ENCODE data around the gene BTG1. TPM values are rescaled to one million over a fixed set of nuclear protein-coding genes. Genes with fewer than 3 reads are reported as not detected.
"Not testable (repeated sequence)": the region's sequence is repeated elsewhere in the genome, so short reads cannot be mapped to it uniquely, and the experiment has no call there.

Gene BTG1
- total RNA-seq, 1 experiment from 2014 or later = 23.1 TPM

DNA sequence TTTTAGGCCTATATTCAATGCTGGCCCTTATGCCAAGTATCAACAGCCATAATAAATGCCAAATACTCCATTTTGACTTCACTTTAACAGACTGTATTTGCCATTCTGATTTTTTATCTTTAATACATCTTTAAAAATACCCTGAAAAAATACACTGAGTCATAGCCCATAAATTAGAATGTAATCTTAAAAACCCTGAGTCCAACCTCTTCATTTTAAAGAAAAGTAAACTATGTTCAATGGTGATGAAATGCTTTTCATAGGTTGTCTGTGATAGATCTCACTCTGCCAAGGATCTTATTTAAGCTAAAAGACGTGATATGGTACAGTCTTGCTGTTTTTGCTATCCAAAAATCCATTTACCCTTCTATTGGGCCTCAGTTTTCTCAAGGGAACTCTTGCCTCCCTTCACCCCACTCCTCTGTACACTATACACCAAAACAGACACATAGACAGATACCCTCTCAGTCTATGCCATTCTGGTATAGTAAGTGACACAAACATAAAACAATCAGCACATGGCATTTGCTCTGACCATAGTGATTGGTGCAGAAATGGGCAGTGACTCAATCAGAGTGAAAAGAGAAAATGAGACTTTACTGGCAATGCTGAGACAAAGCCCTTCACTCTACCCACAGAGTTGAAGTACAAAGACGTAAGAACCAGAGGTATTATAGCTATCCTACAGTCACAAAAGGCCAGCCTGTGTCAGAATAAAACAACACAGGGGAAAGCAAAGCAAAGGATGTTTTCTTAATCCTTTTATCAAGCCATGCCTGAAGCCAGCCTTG is 49.1 kb downstream of the BTG1 start:
- Mint-ChIP-seq H3K36me3 (ENCODE audit: insufficient read depth, unreplicated experiment) (no peaks in the 10 kb centered on the region), H3K27me3 (ENCODE audit: insufficient read depth, unreplicated experiment) (no peaks in the 10 kb centered on the region), H3K27ac (ENCODE audit: unreplicated experiment) (no peak overlapping the region), H3K9me3 (ENCODE audit: unreplicated experiment) (no peaks in the 10 kb centered on the region), H3K4me3 (ENCODE audit: unreplicated experiment) (no peak overlapping the region), H3K4me1 (ENCODE audit: low read depth, unreplicated experiment) (peaks cover 5% of the 10 kb centered on the region)
- DNase-seq = no peak
- intact Hi-C loops (cut with micrococcal nuclease; ENCODE audit: unreplicated experiment) = no loop called here
- Histone ChIP-seq H3K27me3 (replicated peaks; ENCODE audit: control insufficient read depth, insufficient read depth, low read length) (no peaks in the 10 kb centered on the region), H3K9me3 (no peaks in the 10 kb centered on the region), H3K36me3 (ENCODE audit: control insufficient read depth, insufficient read depth, low read length) (no peaks in the 10 kb centered on the region), H3K4me3 (ENCODE audit: low read depth, low read length) (no peak overlapping the region), H3K4me1 (peaks cover 16% of the 10 kb centered on the region)
- CTCF ChIA-PET = no interaction called here
- no peak for TF ChIP-seq CTCF (IDR thresholded peaks at IDR 0.05; ENCODE audit: insufficient read depth in 1 of 2, low read depth in 1 of 2, low read length in 1 of 2, severe bottlenecking in 1 of 2, unreplicated experiment in 1 of 2)
- BruUV-seq (replicated peaks) = no TSS peak
- POLR2A ChIA-PET = no interaction called here

DNA sequence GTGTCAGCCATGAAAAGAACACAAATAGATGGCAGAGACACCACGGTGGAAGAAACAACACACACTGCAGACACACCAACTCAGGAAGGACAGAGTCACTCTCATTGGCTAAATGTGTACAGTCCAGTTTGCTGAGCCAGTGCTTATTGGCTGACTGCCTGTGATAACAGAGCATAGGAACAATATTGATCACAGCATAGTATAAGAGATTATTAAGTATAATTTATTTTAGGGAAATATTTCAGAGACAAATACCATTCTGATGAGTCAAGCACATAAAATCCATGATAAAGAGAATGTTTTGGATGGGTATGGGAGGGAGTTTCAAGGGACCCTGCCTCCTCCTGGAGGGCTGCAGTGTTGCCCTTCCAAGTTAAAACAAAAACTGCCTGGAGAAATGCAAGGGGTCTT is 50.9 kb downstream of the BTG1 start:
- Histone ChIP-seq H3K9me3 (no peaks in the 10 kb centered on the region), H3K4me3 (ENCODE audit: low read depth, low read length) (no peak overlapping the region), H3K27me3 (replicated peaks; ENCODE audit: control insufficient read depth, insufficient read depth, low read length) (no peaks in the 10 kb centered on the region), H3K4me1 (peaks cover 16% of the 10 kb centered on the region), H3K36me3 (ENCODE audit: control insufficient read depth, insufficient read depth, low read length) (no peaks in the 10 kb centered on the region)
- no peak for TF ChIP-seq CTCF (IDR thresholded peaks at IDR 0.05; ENCODE audit: insufficient read depth in 1 of 2, low read depth in 1 of 2, low read length in 1 of 2, severe bottlenecking in 1 of 2, unreplicated experiment in 1 of 2)
- BruUV-seq (replicated peaks) = no TSS peak
- ChIA-PET POLR2A (no interaction called here), CTCF (no interaction called here)
- Mint-ChIP-seq H3K4me3 (ENCODE audit: unreplicated experiment) (no peak overlapping the region), H3K27ac (ENCODE audit: unreplicated experiment) (no peak overlapping the region), H3K4me1 (ENCODE audit: low read depth, unreplicated experiment) (peaks cover 5% of the 10 kb centered on the region), H3K36me3 (ENCODE audit: insufficient read depth, unreplicated experiment) (no peaks in the 10 kb centered on the region), H3K27me3 (ENCODE audit: insufficient read depth, unreplicated experiment) (no peaks in the 10 kb centered on the region), H3K9me3 (ENCODE audit: unreplicated experiment) (no peaks in the 10 kb centered on the region)
- DNase-seq = no peak
- intact Hi-C loops (cut with micrococcal nuclease; ENCODE audit: unreplicated experiment) = no loop called here

DNA sequence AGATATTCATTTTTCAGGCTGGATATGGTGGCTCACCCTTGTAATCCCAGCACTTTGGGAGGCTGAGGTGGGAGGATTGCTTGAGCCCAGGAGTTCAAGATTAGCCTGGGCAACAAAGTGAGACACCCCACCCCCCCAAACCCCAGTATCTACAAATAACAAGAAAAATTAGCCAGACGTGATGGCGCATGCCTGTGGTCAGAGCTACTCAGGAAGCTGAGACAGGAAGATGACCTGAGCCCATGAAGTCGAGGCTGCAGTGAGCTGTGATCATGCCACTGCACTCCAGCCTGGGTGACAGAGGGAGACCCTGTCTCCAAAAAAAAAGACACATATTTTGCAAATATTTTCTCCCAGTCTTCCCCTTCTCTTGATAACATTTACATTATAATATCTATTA is 51.3 kb downstream of the BTG1 start:
- H3K27me3 Mint-ChIP-seq (ENCODE audit: insufficient read depth, unreplicated experiment); H3K36me3 Mint-ChIP-seq (ENCODE audit: insufficient read depth, unreplicated experiment); H3K9me3 Mint-ChIP-seq (ENCODE audit: unreplicated experiment); H3K36me3 ChIP-seq (ENCODE audit: control insufficient read depth, insufficient read depth, low read length); DNase-seq; H3K4me3 Mint-ChIP-seq (ENCODE audit: unreplicated experiment); BruUV-seq (replicated peaks); POLR2A ChIA-PET; H3K4me3 ChIP-seq (ENCODE audit: low read depth, low read length); H3K4me1 Mint-ChIP-seq (ENCODE audit: low read depth, unreplicated experiment); intact Hi-C loops (cut with micrococcal nuclease; ENCODE audit: unreplicated experiment); H3K9me3 ChIP-seq; CTCF ChIA-PET; H3K27me3 ChIP-seq (replicated peaks; ENCODE audit: control insufficient read depth, insufficient read depth, low read length); H3K27ac Mint-ChIP-seq (ENCODE audit: unreplicated experiment): not testable (repeated sequence)
- peaks cover 15% of the 10 kb centered on the region for H3K4me1 ChIP-seq

Measured in Caco-2 (cell line).